Measurements from ENCODE around the gene WFIKKN2. TPM values are rescaled to one million over a fixed set of nuclear protein-coding genes. Genes with fewer than 3 reads are reported as not detected.

Gene WFIKKN2
- total RNA-seq, 1 donor from 2014 or later: 1.9 TPM

DNA sequence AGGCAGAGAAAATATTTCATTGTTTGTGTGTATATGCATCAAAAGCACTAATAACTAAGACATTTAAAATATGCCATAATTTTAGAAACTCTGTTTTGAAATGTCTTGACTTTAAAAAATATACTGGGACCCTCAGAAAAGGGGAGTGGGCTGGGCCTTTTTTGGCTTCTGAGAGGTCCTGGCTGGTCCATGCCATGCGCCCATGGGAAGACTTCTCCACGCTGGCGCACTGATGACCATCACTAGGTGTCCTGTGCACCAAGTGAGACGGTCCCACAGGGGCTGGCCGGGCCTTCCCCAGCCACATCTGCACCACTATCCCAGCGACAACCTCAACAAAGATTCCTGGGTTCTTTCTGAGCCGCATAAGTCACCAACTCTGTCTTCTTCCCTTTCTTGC is 27.0 kb upstream of the WFIKKN2 start:
- no peak for DNase-seq (ENCODE audit: low spot score)

DNA sequence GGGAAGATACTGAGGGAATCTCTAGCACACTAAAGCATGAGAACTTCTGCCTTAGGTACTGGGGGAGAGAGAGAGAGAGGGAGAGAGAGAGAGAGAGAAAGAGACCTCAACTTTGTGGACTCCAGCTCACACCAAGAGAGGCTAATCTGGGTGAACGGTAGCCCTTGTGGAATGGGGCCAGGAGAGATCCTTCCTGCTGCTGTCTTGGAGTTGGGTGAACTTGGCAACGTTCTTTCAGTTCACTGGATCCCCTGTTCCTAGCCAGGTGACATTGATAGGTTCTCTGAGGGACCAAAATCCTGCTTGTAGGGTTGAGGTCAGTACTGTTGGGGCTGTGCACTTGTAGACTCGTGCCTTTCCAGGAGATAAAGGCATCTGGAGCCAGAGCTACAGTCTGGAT is 26.5 kb upstream of the WFIKKN2 start:
- no peak for DNase-seq (ENCODE audit: low spot score)

DNA sequence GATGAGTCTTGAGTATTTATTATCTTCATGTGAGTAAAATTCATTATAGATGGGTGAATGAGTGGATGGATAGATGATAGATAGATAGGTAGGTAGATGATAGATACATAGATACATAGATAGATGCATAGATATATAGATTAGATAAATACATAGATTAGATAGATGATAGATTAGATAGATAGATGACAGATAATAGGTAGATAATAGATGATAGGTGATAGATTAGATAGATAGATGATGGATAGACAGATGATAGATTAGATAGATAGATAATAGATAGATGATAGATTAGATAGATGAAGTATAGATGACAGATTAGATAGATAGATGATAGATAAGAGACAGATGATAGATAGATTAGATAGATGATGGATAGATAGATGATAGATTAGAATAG is 21.8 kb upstream of the WFIKKN2 start:
- no peak for DNase-seq (ENCODE audit: low spot score)

DNA sequence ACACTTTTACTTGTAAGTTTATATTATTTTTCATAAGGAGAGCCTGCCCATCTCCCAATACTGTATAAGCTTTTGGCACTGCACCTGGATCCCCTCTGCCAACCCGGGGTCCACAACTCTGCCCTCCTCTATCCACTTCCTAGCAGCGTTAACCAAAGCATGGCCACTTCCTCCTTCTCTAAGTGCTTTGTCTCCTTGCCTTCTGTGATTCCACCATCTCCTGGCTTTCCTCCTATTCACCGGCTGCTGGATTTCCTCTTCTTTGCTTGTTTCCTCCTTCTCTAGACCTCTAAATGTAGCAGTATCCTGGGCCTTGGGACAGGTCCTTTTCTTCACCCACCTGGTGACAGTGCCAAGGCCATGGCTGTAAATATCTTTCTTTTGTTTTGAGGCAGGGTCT is 20.0 kb upstream of the WFIKKN2 start:
- DNase-seq (ENCODE audit: low spot score): no peak

DNA sequence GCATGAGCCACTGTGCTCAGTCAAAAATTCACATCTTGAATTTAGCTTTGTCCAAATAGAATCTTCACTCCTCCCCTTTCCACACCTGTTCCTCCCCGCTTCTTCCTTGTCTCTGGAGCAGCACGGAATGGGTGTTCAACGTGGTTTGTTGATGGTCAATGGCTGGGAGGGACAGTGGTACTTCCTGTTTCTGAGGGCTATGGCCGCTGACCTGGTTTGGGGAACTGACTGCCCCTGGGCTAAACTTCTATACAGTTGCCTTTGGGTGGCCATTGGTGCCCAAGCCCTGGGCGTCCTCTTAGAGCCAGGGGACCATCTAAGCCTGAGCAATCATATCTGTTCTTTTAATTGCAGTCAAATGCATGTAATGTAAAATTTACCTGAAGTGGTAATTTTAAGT is 19.1 kb upstream of the WFIKKN2 start:
- no peak for DNase-seq (ENCODE audit: low spot score)

DNA sequence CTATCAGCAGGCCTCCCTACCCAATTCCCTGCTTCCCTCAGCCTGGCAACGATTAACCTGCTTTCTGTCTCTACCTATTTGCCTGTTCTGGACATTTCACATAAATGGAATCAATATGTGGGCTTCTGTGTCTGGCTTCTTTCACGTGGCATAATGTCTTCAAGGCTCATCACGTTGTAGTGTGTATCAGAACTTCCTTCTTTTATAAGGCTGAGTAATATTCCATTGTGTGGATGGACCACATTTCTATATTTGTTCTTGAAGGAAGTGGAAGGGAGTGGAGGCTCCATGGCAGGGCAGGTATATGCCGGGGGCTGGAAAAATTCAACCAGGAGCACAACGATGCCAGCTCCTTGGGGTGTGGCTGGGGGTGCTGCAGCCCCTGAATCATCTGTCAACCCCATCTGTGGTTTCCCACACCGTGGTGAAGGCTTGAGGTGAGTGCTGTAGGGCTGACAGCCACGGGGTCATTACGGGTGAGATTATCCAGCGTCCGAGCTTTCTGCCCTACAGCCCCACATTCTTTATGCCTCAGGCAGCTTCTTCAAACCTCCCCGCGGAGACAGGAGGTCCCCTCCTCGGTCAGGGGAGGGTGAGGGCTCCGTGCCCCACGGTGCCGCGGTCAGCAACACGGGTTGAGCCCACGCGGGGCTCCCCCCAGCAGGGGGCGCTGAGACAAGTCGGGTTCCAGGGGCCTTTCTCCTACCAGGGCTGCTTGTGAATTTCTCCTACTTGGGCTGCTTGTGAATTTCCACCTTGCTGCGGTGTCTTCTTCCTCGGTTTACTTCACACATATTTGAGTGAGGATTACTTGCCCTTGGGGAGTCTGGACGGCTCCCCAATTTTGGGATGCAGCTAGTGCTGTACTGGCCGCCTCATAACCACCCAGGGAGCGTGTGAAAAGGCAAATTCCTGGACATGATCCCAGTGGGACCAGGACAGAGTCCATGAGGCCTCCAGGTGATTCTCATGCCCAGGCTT is 18.3 kb upstream of the WFIKKN2 start:
- no peak for DNase-seq (ENCODE audit: low spot score)

DNA sequence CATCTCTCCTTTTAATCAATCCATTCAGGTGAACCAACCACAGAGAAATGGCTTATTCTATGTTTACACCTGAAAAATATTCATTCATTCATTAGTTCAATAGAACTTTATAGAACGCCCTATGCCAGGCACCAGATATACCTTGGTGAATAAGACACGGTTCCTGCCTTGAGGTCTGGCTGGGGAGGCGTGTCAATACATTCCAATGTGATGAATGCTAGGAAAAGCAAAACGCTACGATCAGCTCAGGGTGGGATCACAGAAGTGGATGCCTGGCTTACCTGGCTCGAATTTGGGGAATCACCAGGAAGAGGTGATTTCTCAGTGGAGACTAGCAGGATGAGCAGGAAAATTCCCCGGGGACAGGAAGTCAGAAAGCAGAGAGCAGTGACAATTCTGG is 17.5 kb upstream of the WFIKKN2 start:
- DNase-seq (ENCODE audit: low spot score): no peak

DNA sequence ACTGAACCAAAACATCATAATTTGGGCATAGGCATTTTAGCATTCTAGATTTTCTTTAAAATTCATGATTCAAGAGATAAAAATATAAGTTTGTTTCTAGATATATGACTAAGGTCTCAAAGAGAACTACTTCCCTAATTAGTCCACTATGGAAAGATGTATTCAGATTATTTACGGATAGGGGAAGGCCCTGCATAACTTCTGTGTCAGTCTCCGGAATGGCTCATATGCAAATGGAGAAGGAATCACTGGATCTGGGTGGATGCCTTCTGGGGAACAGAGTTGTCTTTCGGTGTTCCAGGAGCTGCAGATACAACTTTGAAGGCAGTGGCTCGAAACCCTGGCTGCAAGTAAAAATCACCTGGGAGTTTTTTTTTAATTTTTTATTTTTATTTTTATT is 17.1 kb upstream of the WFIKKN2 start:
- DNase-seq (ENCODE audit: low spot score): no peak

DNA sequence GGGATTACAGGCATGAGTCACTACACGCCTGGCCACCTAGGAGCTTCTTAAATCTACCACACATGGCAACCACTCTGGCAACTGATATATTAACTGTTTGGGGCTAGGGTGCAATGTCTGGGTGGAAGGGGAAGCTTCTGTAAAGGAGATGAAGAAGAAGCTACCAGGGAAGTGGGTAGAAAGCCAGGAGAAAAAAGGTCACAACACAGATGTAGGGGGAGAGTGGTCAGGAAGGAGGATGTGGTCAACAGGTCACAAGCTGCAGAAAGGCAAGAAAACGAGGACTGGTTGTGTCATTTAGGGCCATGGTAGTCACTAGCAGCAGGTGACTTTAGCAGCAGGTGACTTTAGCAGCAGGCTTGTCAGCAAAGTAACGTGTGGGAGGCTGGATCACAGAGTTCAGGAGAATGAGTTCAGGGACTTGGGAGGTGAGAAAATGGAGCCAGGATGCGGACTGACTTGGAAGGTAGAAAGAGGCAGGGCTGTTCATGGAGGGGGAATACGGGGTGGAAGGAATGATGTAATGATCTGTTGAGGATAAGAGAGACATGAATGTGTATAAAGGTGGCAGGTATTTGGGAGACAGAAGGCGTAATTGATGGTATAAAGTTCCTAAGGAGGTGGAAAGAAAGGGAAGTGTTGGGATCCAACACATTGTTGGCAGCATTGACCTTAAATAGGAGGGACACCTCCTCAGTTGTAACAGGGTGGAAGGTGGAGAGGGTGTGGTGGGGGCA is 16.3 kb upstream of the WFIKKN2 start:
- no peak for DNase-seq (ENCODE audit: low spot score)

DNA sequence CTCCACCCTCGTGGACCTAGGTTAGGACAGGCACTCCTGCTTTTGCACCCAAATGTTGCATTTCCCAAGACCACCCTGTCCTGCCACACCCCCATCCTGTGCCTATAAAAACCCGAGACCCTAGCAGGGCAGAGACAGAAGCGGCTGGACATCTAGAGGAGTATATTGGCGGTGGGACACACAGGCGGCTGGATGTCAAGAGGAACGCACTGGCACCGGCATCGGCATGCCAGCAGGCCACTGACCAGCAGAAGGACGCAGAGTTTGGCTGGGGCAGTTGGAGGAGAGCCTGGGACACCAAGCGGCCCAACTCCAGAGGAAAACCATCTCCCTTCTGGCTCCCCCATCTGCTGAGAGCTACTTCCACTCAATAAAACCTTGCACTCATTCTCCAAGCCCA is 14.7 kb upstream of the WFIKKN2 start:
- no peak for DNase-seq (ENCODE audit: low spot score)

DNA sequence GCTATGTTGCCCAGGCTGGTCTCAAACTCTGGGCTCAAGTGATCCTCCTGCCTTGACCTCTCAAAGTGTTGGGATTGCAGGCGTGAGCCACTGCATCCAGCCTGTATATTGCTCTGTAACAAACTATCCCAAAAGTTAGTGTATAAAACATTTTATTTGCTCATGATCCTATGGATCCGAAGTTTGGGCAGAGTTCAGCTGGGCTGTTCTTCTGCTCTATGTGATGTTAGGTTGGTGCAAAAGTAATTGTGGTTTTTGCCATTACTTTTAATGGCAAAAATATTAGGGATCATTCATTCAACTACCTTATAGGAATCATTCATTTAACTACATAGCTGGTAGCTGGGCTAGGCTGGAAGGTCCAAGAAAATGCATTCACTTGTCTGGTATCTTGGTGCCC is 12.8 kb upstream of the WFIKKN2 start:
- DNase-seq (ENCODE audit: low spot score): no peak

DNA sequence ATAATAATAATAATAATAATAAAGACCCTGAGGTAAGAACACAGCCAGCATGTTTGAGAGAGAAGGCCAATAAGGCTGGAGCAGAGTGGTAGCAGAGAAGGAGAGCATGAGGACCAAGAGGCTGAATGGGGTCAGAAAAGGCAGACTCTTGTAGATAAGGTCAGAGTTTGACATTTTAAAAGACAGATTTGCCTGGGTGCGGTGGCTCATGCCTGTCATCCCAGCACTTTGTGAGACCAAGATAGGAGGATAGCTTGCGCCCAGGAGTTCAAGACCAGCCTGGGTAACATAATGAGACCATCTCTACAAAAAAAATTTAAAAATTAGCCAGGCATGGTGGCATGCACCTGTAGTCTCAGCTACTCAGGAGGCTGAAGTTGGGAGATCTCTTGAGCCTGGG is 11.0 kb upstream of the WFIKKN2 start:
- DNase-seq (ENCODE audit: low spot score): no peak

DNA sequence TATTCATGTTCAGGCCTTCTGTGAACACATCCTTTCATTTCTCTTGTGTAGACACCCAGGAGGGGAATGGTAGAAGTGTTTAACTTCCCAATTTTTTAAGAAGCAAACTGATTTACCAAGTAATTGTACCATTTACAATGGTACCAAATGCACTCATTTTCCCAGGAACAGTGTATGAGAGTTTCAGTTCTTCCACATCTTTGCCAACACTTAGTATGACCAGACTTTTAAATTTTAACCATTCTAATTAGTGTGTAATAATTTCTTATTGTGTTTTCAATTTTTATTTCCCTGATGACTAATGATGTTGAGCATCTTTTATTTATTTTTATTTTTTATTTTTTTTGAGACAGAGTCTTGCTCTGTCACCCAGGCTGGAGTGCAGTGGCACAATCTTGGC is 10.2 kb upstream of the WFIKKN2 start:
- no peak for DNase-seq (ENCODE audit: low spot score)

DNA sequence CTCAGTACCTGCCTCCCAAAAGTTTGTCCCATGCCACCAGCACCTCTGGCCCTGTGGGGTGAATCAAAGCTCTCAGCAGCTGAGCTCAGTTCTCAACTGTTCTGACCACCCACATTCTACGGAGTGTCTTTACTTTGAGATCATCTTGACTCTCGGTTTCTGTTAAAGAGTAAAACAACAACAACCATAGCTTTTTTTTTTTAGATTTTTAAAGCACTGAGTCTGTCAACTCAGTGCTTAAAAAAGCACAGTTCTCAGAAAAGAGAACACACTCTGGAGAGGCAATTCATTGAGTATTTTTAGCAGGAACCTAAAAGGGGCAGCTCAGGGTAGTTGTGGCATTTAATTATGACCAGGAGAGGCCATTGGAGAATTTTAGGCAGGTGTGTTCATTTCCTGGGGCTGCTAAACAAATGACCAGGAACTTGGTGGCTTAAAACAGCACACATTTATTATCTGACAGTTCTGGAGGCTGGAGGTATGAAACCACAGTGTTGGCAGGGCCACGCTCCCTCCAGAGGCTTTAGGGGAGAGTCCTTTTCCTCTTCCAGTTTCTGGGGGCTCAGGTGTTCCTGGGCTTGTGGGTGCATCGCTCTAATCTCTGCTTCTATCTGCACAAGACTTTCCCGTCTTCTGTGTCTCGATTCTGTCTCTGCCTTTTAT is 6.7 kb upstream of the WFIKKN2 start:
- DNase-seq (ENCODE audit: low spot score): no peak

DNA sequence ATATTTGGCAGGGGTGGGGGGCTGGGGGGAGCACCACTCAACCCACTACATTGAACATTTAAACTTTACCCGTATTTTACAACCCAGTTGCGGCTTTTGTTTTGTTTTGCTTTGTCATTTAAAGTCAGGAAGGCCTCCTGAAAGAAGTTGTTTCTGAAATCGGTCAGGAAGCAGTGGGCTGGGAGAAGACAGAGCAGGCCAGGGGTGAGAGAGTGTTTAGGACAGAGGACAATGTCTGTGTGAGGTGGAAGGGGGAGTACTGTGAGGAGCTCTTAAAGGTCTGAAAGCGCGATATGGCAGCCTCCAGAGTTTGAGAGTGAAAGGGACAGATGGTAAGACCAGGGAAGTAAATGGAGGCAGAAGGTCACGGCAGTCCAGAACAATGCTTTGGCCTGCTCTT is 6.1 kb upstream of the WFIKKN2 start:
- DNase-seq (ENCODE audit: low spot score): no peak

DNA sequence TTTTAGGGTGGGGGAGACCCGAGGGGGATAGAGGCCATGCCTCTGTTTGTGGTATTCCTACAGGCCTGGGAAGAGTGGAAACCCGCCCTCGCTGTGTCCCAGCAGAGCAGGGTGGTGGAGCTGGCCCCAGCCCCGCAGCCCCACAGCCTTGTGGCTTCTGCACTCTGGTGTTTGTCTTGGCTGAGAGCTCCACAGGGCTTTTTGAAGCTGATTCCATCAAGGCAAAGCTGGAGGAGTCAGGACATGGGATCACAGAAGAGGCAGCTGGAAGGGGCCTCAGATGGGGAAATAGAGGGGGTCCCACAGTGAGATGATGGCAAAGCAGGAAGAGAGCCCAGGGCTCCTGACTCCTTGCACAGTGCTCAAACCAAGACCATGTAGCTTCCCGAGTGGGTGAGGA is 5.0 kb upstream of the WFIKKN2 start:
- peak; percentile 69 for DNase-seq (ENCODE audit: low spot score)

DNA sequence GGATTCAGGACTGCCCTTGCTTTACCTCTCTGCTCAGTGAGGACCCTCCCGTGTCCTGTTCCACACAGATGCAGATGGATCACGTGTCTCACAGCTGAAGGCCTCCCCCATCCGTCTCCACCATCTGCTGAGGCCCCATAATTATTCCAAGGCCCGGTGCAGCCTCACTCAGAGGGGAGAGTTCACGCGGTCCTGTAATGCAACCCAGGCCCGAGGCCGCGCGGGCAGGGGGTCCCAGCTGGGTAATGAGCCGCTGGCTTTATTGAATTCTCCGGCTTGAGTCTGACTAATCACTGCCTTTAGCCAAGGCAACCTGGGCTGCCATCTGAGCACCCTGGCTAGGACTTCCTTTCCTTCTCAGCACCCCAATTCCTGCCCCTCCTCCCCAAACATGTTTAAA is 4.4 kb upstream of the WFIKKN2 start:
- peak; percentile 51 for DNase-seq (ENCODE audit: low spot score)

DNA sequence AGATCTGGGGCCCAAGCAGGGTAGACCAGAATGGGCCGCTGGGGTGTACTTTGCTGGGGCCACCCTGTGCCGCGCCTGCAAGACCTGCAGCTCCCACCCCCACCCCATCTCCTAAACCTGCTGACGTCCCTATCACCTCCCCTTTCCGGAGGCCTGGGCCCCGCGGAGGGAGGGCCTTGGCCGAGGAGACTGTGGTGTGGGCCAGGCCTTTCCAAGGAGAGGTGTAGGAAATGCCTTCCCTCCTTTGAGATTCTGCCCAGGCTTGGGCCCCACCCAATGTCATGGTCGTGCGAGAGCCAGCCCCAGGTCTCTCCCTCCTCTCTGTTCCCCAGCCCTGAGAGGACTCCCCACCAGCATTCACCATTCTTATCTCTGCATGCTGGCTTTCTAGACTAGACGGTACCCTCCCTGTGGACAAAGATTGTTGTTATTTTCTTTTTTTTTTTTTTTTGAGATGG is 3.9 kb upstream of the WFIKKN2 start:
- peak; percentile 85 for DNase-seq (ENCODE audit: low spot score)

DNA sequence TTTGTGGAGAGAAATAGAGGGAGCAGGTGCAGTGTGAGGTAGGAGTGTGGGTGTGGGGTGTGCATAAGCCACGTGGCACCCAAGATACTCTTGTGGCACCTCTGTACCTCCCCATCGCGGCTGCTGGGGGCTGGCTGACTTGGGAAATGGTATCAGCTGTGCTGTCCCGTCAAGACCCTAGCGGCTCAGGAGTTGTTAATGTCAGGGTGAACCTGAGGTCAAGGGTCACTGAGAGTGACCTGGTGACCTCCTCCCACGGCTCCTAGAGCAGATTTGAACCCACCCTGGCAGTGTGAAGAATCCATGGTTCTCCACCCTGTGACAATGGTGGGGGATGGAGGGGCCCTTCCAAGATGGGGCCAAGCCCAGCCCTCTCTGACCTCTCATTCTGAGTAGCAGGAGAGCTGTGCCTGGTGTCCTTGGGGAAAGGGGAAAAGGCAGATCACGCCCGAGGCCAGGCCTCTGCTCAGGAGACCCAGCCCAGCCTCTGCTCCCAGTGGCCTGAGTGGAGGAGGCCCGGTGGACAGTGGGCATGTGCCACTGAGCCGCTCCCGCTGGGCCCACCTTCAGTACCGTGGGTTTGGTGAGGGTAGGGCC is 3.0 kb upstream of the WFIKKN2 start:
- no peak for DNase-seq (ENCODE audit: low spot score)

DNA sequence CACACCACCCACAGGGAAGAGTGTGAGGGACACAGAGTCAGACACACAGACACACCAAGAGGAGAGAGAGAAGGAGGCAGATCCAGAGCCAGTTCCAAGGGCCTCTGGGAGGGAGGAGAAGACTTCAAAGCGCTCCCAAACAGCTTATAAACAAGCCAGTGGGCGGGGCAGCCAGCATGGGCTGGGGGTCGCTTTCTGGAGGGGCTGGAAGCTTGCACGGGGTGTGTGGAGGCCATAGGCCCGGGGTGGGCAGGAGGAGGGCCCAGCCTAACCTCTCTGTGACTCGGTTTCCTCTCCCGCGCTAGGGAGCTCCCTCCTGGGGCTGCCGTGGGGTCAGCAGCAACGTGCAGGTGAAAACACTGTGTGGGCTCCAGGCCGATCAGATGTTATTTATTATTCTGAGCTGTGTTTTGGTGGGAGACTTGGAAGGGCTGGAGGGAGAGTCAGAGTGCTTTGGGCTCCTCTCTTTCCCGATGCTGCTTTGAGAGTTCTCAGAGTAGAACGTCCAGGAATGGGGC is 2.5 kb upstream of the WFIKKN2 start:
- peak; percentile 37 for DNase-seq (ENCODE audit: low spot score)

All from umbilical cord (tissue), 2 donors.